ENCODE results near the gene TBXAS1. TPM values are rescaled to one million over a fixed set of nuclear protein-coding genes. Genes with fewer than 3 reads are reported as not detected.

The TBXAS1 gene
- total and polyA plus RNA-seq, 4 donors = 19.6 to 126 (median 55.2) TPM

GRCh38 chr7:140007051-140007690 is 178.1 kb downstream of the TBXAS1 start:
- Histone ChIP-seq H3K4me3 (no peak overlapping the region), H3K27ac (ENCODE audit: low read depth in 1 of 2, low read length in 1 of 2) (no peak overlapping the region), H3K36me3 (ENCODE audit: control insufficient read depth in 4 of 4, insufficient read depth in 4 of 4, low read length in 4 of 4) (no peaks in the 10 kb centered on the region), H3K4me1 (ENCODE audit: control insufficient read depth in 5 of 5, insufficient read depth in 5 of 5, low read length in 5 of 5) (no peaks in the 10 kb centered on the region), H3K9ac (ENCODE audit: insufficient read depth in 1 of 2, low read length in 2 of 2) (no peak overlapping the region), H3K27me3 (ENCODE audit: control insufficient read depth in 3 of 3, insufficient read depth in 3 of 3, low read length in 2 of 3) (no peaks in the 10 kb centered on the region), H3K9me3 (ENCODE audit: control insufficient read depth in 4 of 4, insufficient read depth in 3 of 4, low read length in 3 of 4) (no peaks in the 10 kb centered on the region)
- 91 to 96% methylated on average over 11 of the region's 11 CpGs for WGBS, 2 donors
- no peak for TF ChIP-seq CTCF (IDR thresholded peaks at IDR 0.05; ENCODE audit: control extremely low read depth, extremely low read depth)
- no peak for ATAC-seq (ENCODE audit: insufficient read depth, low FRiP score)
- no peak for DNase-seq

GRCh38 chr7:140008755-140009610 is 179.9 kb downstream of the TBXAS1 start:
- ATAC-seq (ENCODE audit: insufficient read depth, low FRiP score) (no peak), DNase-seq (no peak)
- Histone ChIP-seq H3K9ac (ENCODE audit: insufficient read depth in 1 of 2, low read length in 2 of 2) (no peak overlapping the region), H3K9me3 (ENCODE audit: control insufficient read depth in 4 of 4, insufficient read depth in 3 of 4, low read length in 3 of 4) (no peaks in the 10 kb centered on the region), H3K4me3 (no peak overlapping the region), H3K27me3 (ENCODE audit: control insufficient read depth in 3 of 3, insufficient read depth in 3 of 3, low read length in 2 of 3) (no peaks in the 10 kb centered on the region), H3K36me3 (ENCODE audit: control insufficient read depth in 4 of 4, insufficient read depth in 4 of 4, low read length in 4 of 4) (peaks cover 0 to 4% (median 0%) of the 10 kb centered on the region in 4 donors), H3K27ac (ENCODE audit: low read depth in 1 of 2, low read length in 1 of 2) (no peak overlapping the region), H3K4me1 (ENCODE audit: control insufficient read depth in 5 of 5, insufficient read depth in 5 of 5, low read length in 5 of 5) (no peaks in the 10 kb centered on the region)
- no peak for TF ChIP-seq CTCF (IDR thresholded peaks at IDR 0.05; ENCODE audit: control extremely low read depth, extremely low read depth)
- 92 to 93% methylated on average over 14 to 16 of the region's 16 CpGs for whole genome bisulfite sequencing, 2 donors

- Histone ChIP-seq H3K9ac (ENCODE audit: insufficient read depth in 1 of 2, low read length in 2 of 2) (no peak overlapping the region), H3K4me1 (ENCODE audit: control insufficient read depth in 5 of 5, insufficient read depth in 5 of 5, low read length in 5 of 5) (no peaks in the 10 kb centered on the region), H3K4me3 (no peak overlapping the region), H3K36me3 (ENCODE audit: control insufficient read depth in 4 of 4, insufficient read depth in 4 of 4, low read length in 4 of 4) (peaks cover 0 to 4% (median 0%) of the 10 kb centered on the region in 4 donors), H3K9me3 (ENCODE audit: control insufficient read depth in 4 of 4, insufficient read depth in 3 of 4, low read length in 3 of 4) (no peaks in the 10 kb centered on the region), H3K27me3 (ENCODE audit: control insufficient read depth in 3 of 3, insufficient read depth in 3 of 3, low read length in 2 of 3) (no peaks in the 10 kb centered on the region), H3K27ac (ENCODE audit: low read depth in 1 of 2, low read length in 1 of 2) (no peak overlapping the region)
- DNase-seq = no peak
- no peak for ATAC-seq (ENCODE audit: insufficient read depth, low FRiP score)
- WGBS, 2 donors = 93 to 95% methylated on average over 10 to 11 of the region's 11 CpGs
- TF ChIP-seq CTCF (IDR thresholded peaks at IDR 0.05; ENCODE audit: control extremely low read depth, extremely low read depth) = no peak
Measured at GRCh38 chr7:140009735-140010134, 180.7 kb downstream of the TBXAS1 start.
